ENCODE data around the gene TTC9B. TPM values are rescaled to one million over a fixed set of nuclear protein-coding genes. Genes with fewer than 3 reads are reported as not detected.

Gene TTC9B
- total and polyA plus RNA-seq, 2 of the 4 experiments (the other 2 are of a cell fraction) = not detected

DNA sequence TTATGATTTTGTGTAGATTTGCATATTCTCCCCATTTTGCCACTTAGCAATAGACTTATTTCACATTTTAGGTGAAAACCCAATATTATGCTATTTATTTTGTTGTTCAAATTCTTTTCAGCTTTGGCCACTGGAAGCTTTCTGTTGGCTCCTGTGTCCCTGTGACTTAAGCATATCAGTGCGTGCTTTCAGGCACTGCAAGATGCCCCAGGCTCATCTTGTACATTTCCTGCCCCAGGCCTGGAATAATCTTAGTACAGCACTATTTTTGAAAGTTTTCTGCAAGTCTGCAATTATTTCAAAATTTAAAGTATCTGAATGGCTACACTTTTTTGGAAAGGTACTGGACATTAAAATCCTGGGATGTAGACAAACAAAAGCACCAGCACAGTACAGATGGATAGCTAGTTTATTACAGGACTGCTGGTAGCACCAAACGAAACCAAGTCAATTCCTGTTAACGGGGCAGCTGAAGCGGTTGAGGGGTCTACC is 11.8 kb upstream of the TTC9B start:
- Histone ChIP-seq H3K56ac (ENCODE audit: extremely low read depth, insufficient read depth, low read length) (no peak overlapping the region), H3K14ac (replicated peaks; ENCODE audit: low read depth, low read length) (no peak overlapping the region), H3K4me1 (ENCODE audit: control insufficient read depth, insufficient read depth, low read length) (peaks cover 16% of the 10 kb centered on the region), H3K23ac (ENCODE audit: low read depth, low read length) (no peak overlapping the region), H3K9me3 (ENCODE audit: control insufficient read depth, insufficient read depth, low read length) (no peaks in the 10 kb centered on the region), H2AFZ (replicated peaks; ENCODE audit: low read length, poor library complexity) (no peak overlapping the region), H2AK5ac (ENCODE audit: low read depth, low read length) (no peak overlapping the region), H2BK120ac (ENCODE audit: low read depth, low read length) (no peak overlapping the region), H2AK9ac (replicated peaks; ENCODE audit: low read depth, low read length, poor library complexity) (no peak overlapping the region), H3K27ac (ENCODE audit: insufficient read depth, low read length) (no peak overlapping the region), H4K91ac (ENCODE audit: insufficient read depth, low read depth, low read length) (no peak overlapping the region), H3K4ac (ENCODE audit: low read depth, low read length) (no peak overlapping the region), H3K4me3 (ENCODE audit: insufficient read depth, low read depth, low read length) (no peak overlapping the region), H3K27me3 (ENCODE audit: control insufficient read depth, insufficient read depth, low read length) (no peaks in the 10 kb centered on the region), H2BK15ac (ENCODE audit: low read depth, low read length) (no peak overlapping the region), H3K36me3 (ENCODE audit: control insufficient read depth, insufficient read depth, low read length) (peaks cover 10% of the 10 kb centered on the region; the same call in 1 of the 2 replicates), H3K9me1 (ENCODE audit: insufficient read depth, low read length) (peaks cover 18% of the 10 kb centered on the region), H2BK20ac (ENCODE audit: low read depth, low read length) (no peak overlapping the region), H3K9ac (ENCODE audit: low read depth, low read length) (no peak overlapping the region), H3K4me2 (ENCODE audit: low read depth, low read length) (no peak overlapping the region), H2BK5ac (ENCODE audit: low read depth, low read length, poor library complexity, severe bottlenecking) (no peak overlapping the region), H3K18ac (ENCODE audit: low read depth, low read length) (no peak overlapping the region), H3K79me1 (ENCODE audit: low read depth in 1 of 2, low read length in 2 of 2) (0 out of 4 replicates have a peak, but pooled peaks cover 4 to 7% of the 10 kb centered on the region in 2 experiments), H4K5ac (ENCODE audit: low read depth, low read length) (no peak overlapping the region), H4K8ac (ENCODE audit: low read depth in 2 of 2, low read length in 2 of 2) (no peak overlapping the region), H4K20me1 (ENCODE audit: insufficient read depth, low read length) (no peaks in the 10 kb centered on the region)
- DNase-seq (no peak), ATAC-seq (ENCODE audit: low read depth) (no peak)
- 91% methylated on average over 4 of the region's 4 CpGs; no CpG with 5 or more reads in 1 of the 2 experiments for WGBS, 2 experiments (ENCODE audit: extremely low coverage in 2 of 2, insufficient read length in 1 of 2)
- in situ Hi-C loops (cut with MboI; ENCODE audit: low sequenced_read_pairs) = no loop called here
- TF ChIP-seq, protein P1, sequence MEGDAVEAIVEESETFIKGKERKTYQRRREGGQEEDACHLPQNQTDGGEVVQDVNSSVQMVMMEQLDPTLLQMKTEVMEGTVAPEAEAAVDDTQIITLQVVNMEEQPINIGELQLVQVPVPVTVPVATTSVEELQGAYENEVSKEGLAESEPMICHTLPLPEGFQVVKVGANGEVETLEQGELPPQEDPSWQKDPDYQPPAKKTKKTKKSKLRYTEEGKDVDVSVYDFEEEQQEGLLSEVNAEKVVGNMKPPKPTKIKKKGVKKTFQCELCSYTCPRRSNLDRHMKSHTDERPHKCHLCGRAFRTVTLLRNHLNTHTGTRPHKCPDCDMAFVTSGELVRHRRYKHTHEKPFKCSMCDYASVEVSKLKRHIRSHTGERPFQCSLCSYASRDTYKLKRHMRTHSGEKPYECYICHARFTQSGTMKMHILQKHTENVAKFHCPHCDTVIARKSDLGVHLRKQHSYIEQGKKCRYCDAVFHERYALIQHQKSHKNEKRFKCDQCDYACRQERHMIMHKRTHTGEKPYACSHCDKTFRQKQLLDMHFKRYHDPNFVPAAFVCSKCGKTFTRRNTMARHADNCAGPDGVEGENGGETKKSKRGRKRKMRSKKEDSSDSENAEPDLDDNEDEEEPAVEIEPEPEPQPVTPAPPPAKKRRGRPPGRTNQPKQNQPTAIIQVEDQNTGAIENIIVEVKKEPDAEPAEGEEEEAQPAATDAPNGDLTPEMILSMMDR (conservative IDR thresholded peaks at IDR 0.05; ENCODE audit: low read depth, low read length) = no peak
- no peak for TF ChIP-seq MAFK (IDR thresholded peaks at IDR 0.05; ENCODE audit: low read depth, low read length)
- TF ChIP-seq CHD1 (IDR thresholded peaks at IDR 0.05; ENCODE audit: low read depth, low read length) = no peak
- TF ChIP-seq CEBPB (IDR thresholded peaks at IDR 0.05; ENCODE audit: low read depth, low read length) = no peak
- TF ChIP-seq, protein P2, sequence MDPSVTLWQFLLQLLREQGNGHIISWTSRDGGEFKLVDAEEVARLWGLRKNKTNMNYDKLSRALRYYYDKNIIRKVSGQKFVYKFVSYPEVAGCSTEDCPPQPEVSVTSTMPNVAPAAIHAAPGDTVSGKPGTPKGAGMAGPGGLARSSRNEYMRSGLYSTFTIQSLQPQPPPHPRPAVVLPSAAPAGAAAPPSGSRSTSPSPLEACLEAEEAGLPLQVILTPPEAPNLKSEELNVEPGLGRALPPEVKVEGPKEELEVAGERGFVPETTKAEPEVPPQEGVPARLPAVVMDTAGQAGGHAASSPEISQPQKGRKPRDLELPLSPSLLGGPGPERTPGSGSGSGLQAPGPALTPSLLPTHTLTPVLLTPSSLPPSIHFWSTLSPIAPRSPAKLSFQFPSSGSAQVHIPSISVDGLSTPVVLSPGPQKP (IDR thresholded peaks at IDR 0.05; ENCODE audit: borderline replicate concordance, low read depth, low read length) = no peak
- TF ChIP-seq, protein P3, sequence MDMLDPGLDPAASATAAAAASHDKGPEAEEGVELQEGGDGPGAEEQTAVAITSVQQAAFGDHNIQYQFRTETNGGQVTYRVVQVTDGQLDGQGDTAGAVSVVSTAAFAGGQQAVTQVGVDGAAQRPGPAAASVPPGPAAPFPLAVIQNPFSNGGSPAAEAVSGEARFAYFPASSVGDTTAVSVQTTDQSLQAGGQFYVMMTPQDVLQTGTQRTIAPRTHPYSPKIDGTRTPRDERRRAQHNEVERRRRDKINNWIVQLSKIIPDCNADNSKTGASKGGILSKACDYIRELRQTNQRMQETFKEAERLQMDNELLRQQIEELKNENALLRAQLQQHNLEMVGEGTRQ (IDR thresholded peaks at IDR 0.05; ENCODE audit: low read depth, low read length) = no peak
- no peak for TF ChIP-seq MAZ (IDR thresholded peaks at IDR 0.05; ENCODE audit: borderline replicate concordance, low read depth, low read length)
- TF ChIP-seq POLR2A (IDR thresholded peaks at IDR 0.05; ENCODE audit: low read depth, low read length) = no peak
- ChIA-PET POLR2A (ENCODE audit: unreplicated experiment) (no interaction called here), CTCF (no interaction called here)
- BruUV-seq (replicated peaks) = no TSS peak
- dilution Hi-C loops (cut with HindIII; ENCODE audit: low sequenced_read_pairs, unreplicated experiment) = no loop called here
- intact Hi-C loops (cut with micrococcal nuclease) = no loop called here
